Activated CD4-positive, alpha-beta T cell treated with anti-CD3 and anti-CD28 coated beads for 1 hour (primary cell): ENCODE data around the gene GKN1.

Experiments used
- DNase-seq: peaks from one replicate; pipeline ENCODE4 v3.0.0-alpha.2; 2020

GKN1 gene

DNA sequence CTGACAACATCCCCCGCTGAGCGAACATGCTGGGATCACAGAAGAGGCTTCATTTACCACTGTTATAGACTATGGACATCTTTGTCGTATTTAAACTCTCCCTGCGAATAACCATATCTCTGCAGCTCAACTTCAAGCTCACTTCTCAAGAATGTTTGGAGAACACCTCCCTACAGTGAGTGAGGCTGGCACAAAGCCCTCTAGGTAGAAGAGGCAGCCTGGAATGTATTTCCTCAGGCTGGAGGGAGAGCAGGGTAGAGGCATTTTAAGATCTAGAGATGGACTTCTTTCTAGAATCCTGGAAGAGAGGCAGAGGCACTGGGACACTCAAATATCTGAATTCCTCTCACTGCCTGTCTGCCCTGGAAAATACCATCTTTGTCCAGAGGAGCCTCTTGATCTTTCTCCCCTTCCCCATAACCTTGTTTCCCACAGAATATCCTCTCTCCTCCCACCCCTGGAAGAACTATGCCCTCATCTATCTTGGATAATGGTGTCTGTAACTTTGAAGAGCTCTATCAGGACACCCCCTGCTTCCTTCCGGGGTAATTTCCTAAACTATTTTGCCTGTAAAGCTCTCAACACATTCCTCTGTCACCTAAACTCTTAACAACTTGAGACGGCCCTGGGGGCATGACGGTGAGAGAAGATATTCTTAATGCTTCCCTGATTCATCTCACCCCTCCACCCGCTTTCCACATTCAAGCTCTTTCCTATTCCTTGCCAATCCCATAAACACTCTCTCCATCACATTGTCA lies 36.2 kb downstream of the GKN1 start:
- DNase-seq = no peak

DNA sequence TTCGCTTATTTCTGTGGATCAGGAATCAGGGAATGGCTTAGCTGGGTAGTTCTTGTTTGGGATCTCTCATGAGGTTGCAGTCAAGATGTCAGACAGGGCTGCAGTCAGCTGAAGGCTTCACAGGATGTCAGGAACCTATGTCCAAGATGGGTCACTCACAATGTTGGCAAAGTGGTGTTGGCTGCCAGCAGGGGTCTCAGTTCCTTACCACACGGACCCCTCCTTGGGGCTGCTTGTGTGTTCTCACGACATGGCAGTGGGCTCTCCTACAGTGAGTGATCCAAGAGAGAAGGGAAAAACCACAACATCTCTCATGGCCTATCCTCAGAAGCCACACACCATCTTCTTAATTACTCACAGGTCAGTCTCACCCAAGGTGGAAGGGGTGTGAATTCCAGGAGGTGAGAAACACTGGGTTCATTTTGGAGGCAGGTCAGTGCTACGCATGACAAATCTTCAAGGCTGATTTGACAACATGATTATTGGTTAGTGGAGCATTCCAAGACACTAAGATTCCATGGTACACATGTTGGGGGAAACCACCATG lies 37.2 kb downstream of the GKN1 start:
- no peak for DNase-seq

DNA sequence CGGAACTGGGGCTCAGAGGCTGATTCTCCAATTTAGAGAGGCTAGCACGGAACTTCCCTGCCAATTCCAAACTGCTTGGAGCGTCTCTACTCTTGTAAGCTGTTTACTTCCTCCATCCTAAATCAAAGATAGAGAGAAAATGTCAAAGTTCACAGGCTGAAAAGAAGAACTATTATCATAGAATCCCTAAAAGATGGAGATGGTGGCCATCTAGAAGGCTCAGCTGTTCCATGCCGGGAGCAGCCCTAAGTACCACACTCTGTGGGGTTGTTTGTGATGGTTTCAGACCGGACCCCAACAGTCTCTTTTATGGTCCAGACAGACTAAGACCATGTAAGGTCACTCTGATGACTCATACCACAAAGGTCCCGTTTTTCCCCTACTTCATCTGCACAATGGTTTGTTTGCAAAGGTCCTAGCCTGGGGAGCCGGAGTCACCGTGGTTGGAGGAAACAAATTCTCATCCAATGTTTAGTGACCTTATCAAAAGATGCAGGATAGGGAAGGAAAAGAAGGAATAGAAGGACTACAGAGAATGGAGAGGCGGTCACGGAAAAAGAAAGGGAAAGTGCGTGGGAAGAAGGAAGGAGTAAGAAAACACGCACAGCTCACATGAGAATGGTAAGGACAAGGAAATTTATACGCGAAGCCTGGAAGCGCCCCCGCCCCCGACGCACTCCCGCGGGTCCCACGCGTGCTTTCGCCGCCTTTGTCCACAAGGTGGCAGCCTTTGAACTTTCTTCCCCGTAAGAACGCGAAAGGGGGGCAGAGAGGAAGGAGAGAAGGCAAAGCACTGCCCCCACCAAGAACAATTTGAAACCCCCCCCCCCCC lies 38.1 kb downstream of the GKN1 start:
- peak; percentile 26 for DNase-seq

DNA sequence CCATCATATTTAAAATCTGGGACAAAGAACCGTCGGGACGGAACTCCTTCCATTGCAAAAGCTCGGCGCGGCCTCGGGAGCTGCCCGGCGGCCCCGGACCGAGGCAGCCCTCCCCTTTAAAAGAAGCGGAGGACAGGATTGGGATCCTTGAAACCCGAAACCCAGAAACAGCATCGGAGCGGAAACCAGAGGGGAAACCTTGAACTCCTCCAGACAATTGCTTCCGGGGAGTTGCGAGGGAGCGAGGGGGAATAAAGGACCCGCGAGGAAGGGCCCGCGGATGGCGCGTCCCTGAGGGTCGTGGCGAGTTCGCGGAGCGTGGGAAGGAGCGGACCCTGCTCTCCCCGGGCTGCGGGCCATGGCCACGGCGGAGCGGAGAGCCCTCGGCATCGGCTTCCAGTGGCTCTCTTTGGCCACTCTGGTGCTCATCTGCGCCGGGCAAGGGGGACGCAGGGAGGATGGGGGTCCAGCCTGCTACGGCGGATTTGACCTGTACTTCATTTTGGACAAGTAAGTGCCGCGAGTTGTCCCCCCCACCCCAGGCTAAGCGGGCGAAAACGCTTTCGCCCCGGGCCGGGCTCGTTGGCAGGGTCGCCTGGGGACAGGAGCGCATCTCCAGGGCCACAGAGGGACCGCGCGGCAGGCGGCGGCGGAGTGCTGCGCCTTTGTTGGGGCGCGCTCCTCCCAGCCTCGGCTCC lies 38.9 kb downstream of the GKN1 start, which contains the start of gene ANTXR1:
Gene ANTXR1 (plus strand): TSS at position 38 of the 698 bp plus-strand sequence. CDS start 321 bp downstream, at position 359.
- no peak for DNase-seq

DNA sequence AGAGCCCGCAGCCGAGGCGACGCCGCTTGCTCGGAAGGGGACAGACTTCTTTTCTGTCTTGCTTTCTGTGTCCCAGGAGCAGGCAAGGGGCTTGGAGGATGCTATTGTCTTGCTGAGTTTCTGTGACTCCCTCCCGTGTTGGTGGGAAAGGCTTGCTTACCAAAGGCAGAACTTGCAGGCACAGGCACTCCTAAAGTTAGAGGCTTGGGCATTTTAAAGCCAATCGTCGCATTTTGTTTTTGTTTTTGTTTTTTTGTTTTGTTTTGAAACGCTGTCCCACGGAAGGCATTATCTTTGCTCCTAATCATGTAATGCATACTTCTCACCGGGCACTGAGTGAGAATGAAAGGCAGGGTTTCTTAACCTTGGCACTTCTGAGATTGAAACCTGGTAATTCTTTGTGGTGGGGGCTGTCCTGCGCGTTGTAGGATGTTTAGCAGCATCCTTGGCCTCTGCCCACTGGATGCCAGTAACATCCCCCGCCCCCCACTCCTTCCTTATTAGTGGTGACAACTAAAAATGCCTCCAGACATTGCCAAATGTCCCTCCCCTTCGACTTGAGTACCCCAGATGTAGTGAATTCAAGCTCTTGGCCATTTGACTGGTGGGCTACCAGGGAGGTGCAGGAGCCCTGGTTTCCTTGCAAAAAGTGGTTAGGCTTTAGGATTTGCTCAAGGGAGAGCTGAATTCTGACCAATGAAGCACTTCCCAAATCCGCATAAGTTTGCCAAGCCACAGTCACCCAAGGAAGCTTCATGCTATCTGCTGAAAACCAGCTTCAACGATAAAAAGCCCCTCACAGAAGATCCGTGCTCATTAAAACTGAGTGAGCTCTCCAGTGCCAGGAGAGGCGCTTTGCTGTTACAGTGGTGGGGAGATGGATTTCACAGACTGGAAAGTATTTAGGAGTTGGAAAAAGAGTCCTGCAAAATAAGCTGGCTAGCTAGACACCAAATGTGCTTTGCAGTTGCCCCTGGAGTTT lies 39.7 kb downstream of the GKN1 start:
- DNase-seq = no peak

DNA sequence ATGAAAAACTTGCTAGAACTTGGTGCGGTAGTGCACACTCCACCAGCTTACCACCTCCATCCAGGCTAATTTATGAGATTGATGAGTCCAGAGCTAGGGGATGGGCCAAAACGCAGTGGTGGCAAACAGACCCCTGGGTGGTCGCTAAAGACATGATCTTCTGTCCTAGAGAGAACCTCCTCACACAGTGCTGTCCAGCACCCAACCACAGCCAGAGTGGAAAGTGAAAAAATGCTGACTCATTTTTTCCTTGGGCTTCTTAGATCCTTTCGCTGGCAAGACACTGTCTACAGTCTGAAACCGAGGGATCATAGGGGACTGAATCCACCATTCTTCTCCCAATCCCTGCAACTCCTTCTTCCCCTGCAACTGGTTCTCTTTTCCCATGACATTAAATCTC lies 42.6 kb downstream of the GKN1 start:
- DNase-seq = no peak

DNA sequence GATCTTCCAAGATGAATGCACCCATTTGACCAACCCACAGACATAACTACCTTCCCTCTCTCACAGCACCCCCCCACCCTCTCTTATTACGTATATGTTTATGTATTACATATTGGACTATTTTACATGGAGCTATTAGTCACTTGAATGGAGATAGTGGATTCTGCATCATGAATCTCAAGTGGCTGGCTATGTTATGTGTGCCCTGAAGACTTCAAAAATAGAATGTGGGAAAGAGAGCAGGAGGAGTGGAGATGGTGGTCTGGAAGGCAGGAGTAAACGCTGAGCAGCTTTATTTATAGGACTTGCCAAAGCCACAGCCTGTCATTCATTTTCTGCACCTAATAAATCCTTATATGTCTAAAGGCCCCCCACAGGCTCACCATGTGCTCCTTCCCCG lies 43.4 kb downstream of the GKN1 start:
- no peak for DNase-seq

DNA sequence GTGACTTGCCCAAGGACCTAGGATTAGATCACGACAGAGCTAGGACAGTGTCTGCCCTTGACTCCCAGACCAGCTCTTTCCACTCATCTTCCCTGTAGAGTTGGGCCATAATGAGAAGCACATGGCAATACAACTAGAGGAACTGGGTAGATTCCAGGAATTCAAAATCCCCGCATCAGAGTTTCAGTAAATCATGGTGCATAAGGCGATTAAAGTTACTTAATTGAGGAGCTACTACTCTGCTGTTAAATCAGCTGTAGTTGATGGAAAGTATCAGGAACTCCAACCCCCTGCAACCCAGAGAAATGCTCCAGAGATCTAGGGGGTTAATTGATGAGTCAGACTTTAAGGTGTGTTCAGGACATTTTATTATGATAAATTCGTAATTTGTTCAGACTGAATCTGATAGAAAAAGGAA lies 44.3 kb downstream of the GKN1 start:
- DNase-seq = no peak

DNA sequence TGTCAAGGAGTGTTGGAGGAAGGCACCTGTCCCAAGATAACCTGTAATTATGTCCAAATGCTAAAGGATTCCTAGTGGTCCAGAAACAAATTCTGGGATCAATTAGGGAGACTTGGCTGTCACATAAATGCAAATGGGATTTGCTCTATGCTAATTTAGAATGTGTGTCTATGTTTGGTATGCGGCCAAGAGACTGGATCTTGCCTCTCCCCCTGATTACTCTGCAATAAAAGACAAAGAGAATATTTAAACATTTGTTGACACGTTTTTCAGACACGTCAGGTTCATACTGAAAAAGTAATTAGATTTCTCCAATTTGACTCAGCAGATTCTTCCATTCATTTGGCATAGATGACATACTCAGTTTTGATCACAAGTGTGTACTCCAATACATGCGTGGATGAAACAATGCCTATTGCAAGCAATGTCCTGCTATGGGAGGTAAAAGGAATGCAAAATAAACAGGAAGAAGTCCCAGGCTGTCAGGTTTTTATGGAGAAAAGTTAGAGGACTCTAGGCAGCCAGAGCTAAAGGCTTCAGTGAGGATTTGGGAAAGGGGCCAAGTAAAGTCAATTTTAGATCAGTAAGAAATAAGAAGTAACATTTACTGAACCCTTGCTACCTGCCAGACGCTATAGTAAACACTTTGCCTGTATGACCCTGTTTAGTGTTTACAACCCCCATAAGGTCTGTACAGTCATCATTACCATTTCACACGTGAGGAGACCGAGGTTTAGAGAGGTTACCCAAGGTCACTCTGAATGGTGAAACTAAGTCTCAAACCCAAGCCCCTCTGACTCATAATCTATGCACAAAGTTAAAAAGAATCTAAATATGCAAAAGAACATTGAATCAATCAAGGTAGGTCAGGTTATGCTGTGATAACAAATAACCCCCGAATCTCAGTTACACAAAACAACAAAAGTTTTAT lies 46.3 kb downstream of the GKN1 start:
- no peak for DNase-seq

DNA sequence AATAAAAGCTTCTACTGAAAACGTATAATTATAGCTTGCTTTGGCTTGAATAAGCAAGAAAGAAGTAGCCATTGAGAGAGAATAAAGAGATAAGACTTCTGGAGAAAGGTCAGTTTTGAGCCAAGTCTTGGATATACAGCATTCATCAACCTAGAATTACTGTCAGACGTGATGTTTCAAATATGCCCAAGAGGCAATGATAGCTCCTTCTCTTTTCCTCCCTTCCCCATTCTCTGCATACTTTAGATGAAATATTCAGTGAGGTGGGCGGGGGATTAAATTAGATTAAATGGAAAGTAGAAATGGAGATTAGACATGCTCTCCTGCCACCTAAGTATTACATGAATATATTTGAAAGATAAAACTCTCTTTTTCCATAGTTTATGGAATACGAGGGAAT lies 47.3 kb downstream of the GKN1 start:
- no peak for DNase-seq

DNA sequence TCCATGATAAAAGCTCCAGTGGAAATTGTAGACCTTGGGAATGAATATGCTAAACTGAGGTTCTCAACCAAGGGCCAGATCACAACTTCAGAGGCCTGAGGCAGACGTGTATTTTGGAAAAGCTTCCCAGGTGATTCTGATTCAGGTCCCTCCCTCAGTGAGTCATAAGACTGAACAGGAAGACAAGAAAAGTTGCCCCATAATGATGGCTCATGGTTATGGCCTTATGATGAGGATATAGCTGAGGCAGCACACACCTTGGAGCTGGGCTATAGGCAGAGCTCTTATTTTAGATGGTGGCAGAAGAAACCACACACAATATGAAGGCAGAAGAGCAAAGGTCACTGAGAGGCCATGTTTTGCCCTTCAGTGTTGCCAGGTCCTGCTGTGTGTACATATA lies 48.1 kb downstream of the GKN1 start:
- DNase-seq = no peak

DNA sequence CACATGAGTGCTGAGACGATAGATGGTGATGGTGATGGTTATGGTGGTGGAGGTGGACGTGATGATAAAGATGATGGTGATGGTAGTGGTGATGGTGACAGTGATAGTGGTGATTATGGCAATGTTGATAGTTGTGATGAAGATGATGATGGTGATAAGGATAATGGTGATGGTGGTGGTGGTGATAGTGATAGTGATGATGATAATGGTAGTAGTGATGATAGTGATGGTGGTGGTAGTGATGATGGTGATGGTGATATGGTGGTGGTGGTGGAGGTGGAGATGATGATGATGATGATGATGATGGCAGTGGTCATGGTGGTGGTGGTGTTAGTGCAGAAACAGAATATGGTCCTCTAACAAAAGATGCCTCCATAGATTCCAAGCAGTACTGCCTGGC lies 48.8 kb downstream of the GKN1 start:
- DNase-seq = no peak

DNA sequence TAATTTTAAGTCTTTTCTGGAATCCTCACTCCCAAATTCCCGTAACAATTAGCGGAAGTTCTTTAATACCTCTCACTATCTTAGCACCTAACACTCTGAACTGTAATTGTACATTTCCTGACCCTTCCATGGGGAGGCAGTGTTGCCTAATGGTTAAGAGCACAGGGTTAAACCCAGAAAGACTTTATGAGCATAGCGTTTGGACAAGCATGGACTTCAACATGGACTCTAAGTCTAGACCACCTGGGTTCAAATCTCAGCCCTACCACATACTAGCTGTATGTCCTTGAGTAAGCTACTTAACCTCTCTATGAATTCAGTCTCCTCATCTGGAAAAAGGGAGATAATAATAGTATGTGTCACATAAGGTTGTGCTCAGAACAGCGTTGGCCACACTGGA lies 51.6 kb downstream of the GKN1 start:
- no peak for DNase-seq

DNA sequence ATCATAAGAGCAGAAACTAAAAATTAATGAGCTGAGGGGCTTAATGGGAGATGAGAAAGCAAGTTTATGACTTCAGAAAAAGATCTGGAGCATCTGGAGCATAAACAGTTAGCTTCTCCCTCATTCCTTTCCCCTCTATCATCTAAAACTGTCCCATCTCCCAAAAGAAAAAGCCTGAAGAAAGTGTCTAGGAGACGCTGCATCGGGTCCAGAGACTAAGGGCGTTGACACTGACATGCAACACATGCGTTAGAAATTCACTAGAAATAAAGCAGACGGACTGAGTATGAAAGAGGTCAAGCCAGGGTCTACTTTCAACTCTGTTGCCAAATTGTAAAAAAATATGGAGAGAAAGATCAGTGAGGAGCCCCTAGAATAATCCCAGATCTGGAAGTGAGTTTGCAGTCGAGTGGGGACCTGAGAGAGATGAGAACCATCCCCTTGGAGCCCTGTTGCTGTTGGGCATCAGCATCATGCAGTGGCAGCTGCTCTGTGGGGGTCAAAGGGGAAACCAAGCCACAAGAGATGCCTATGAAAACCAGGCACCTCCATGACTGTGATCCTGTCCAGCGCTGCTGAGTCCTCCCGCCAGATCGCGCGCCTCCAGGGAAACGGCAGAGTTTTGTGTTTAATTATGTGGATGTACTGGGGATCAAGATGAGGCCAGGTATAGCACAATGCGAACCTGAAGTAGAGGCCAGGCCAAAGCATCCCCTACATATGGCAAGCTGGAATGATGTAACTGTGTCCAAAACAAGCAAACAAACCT lies 52.4 kb downstream of the GKN1 start:
- no peak for DNase-seq
